ENCODE data around the gene PITPNM2. TPM values are rescaled to one million over a fixed set of nuclear protein-coding genes. Genes with fewer than 3 reads are reported as not detected.

PITPNM2 gene
- total and polyA plus RNA-seq, 3 donors from 2014 or later, result 24.2 to 38.3 (median 25.3) TPM

DNA sequence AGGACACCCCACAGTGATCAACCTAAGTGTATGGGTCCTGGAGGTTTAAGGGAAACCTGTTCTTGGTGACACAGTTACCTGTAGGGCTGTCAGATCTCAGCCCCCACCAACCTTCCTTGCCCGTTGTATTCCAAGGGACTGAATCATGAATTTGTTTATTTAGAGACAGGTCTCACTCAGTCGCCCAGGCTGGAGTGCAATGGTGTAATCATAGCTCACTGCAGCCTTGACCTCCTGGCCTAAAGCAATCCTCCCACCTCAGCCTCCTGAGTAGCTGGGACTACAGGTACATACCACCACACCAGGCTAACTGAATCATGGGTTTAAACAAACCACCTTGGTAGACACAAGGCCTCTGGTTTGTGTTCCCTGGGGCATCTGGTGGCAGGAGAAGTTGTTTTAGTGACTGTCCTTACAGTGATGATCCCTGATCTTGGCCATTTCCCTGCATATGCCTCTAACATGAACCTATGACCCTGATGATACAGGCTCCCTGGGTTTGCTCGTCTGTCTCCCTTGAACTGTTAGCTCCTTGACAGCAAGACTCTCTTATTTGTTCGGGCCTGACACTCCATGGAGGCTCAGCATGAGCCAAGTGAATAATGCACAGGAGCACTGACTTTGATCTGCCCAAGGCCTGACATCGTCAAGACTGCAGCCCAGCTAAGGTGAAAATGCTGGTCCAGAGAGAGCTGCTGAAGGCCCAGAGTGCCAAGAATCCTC lies 47.9 kb downstream of the PITPNM2 start:
- intact Hi-C loops (cut with DNase I; ENCODE audit: low total_unique reads), result no loop called here
- no peak for TF ChIP-seq POLR2A (IDR thresholded peaks at IDR 0.05)
- TF ChIP-seq CTCF (IDR thresholded peaks at IDR 0.05), result no peak
- no peak overlapping the region for H3K27ac ChIP-seq
- no peaks in the 10 kb centered on the region for H3K9me3 ChIP-seq
- no peaks in the 10 kb centered on the region for H3K36me3 ChIP-seq (ENCODE audit: low read depth, missing control alignments)
- H3K27me3 ChIP-seq, result no peaks in the 10 kb centered on the region
- H3K4me3 ChIP-seq, result no peak overlapping the region
- no peak for DNase-seq
- WGBS, 2 donors, result 79 to 87% methylated on average over 5 of the region's 5 CpGs
- H3K4me1 ChIP-seq, result peaks cover 8% of the 10 kb centered on the region

DNA sequence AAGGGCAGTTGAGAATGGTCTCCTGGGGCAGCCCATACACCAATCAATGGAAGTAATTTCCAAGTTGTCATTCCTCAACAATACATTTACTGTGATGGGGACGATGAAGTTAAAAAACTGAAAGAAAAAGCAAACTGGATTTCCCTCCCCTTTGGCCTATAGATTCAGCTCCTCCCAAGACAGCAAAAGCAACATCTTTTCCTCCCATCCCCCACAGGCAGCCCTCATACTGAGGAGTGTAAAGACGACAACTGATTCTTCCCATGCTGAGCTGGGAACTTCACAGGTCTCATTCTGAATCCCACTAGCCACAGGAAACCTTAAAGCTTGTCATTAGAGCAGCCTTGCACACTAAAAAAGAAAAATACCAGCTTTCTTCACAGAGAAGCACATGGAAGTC lies 48.5 kb downstream of the PITPNM2 start:
- TF ChIP-seq POLR2A (IDR thresholded peaks at IDR 0.05), result no peak
- no peak for TF ChIP-seq CTCF (IDR thresholded peaks at IDR 0.05)
- intact Hi-C loops (cut with DNase I; ENCODE audit: low total_unique reads), result no loop called here
- H3K4me3 ChIP-seq, result no peak overlapping the region
- no peaks in the 10 kb centered on the region for H3K9me3 ChIP-seq
- H3K27me3 ChIP-seq, result no peaks in the 10 kb centered on the region
- peaks cover 14% of the 10 kb centered on the region for H3K4me1 ChIP-seq
- WGBS, 2 donors, result 80 to 90% methylated on average over 2 of the region's 2 CpGs
- no peaks in the 10 kb centered on the region for H3K36me3 ChIP-seq (ENCODE audit: low read depth, missing control alignments)
- no peak for DNase-seq
- H3K27ac ChIP-seq, result no peak overlapping the region

GRCh38 chr12:123101526-123101925 lies 49.4 kb downstream of the PITPNM2 start:
- Histone ChIP-seq H3K36me3 (ENCODE audit: low read depth, missing control alignments) (no peaks in the 10 kb centered on the region), H3K4me3 (no peak overlapping the region), H3K27me3 (no peaks in the 10 kb centered on the region), H3K27ac (no peak overlapping the region), H3K4me1 (peaks cover 16% of the 10 kb centered on the region), H3K9me3 (no peaks in the 10 kb centered on the region)
- WGBS, 2 donors, result 92 to 93% methylated on average over 5 of the region's 5 CpGs
- no peak for DNase-seq
- TF ChIP-seq CTCF (IDR thresholded peaks at IDR 0.05), result no peak
- TF ChIP-seq POLR2A (IDR thresholded peaks at IDR 0.05), result no peak
- intact Hi-C loops (cut with DNase I; ENCODE audit: low total_unique reads), result no loop called here

Other genes starting within 250 kb of the PITPNM2 start
- gene ABCB9, start 184.6 kb downstream of the PITPNM2 start, total RNA-seq, result 10 to 100 TPM; 75.3 to 82.8 TPM
- 41.6 TPM for gene ABCB9, start 184.6 kb downstream of the PITPNM2 start, polyA plus RNA-seq (ENCODE audit: insufficient read depth, low read depth, low replicate concordance)
- gene OGFOD2, start 175.8 kb downstream of the PITPNM2 start, total RNA-seq, result 10 to 100 TPM; 35.0 to 56.5 TPM
- 47.2 TPM for gene OGFOD2, start 175.8 kb downstream of the PITPNM2 start, polyA plus RNA-seq (ENCODE audit: insufficient read depth, low read depth, low replicate concordance)
- 100 to 1,000 TPM; 169 to 190 TPM for gene ARL6IP4, start 170.4 kb downstream of the PITPNM2 start, total RNA-seq
- 210 TPM for gene ARL6IP4, start 170.4 kb downstream of the PITPNM2 start, polyA plus RNA-seq (ENCODE audit: insufficient read depth, low read depth, low replicate concordance)
- gene MPHOSPH9, start 82.1 kb upstream of the PITPNM2 start, total RNA-seq, result 10 to 100 TPM; 60.3 to 81.1 TPM
- gene MPHOSPH9, start 82.1 kb upstream of the PITPNM2 start, polyA plus RNA-seq (ENCODE audit: insufficient read depth, low read depth, low replicate concordance), result 28.8 TPM
- gene MTRFR, start 82.3 kb upstream of the PITPNM2 start, total RNA-seq, result 10 to 100 TPM; 21.1 to 23.6 TPM
- 21.3 TPM for gene MTRFR, start 82.3 kb upstream of the PITPNM2 start, polyA plus RNA-seq (ENCODE audit: insufficient read depth, low read depth, low replicate concordance)
- 100 to 1,000 TPM; 131 to 145 TPM for gene CDK2AP1, start 120.8 kb upstream of the PITPNM2 start, total RNA-seq
- gene CDK2AP1, start 120.8 kb upstream of the PITPNM2 start, polyA plus RNA-seq (ENCODE audit: insufficient read depth, low read depth, low replicate concordance), result 155 TPM
- gene SBNO1, start 213.8 kb upstream of the PITPNM2 start, total RNA-seq, result 10 to 100 TPM; 91.4 TPM
- 114 TPM for gene SBNO1, start 213.8 kb upstream of the PITPNM2 start, polyA plus RNA-seq (ENCODE audit: insufficient read depth, low read depth, low replicate concordance)
- 10 to 100 TPM; 25.3 to 28.3 TPM for gene KMT5A, start 233.0 kb upstream of the PITPNM2 start, total RNA-seq
- gene KMT5A, start 233.0 kb upstream of the PITPNM2 start, polyA plus RNA-seq (ENCODE audit: insufficient read depth, low read depth, low replicate concordance), result 25.2 TPM